Esophagus squamous epithelium (tissue), 5 donors: ENCODE data around the gene AFDN. TPM values are rescaled to one million over a fixed set of nuclear protein-coding genes. Genes with fewer than 3 reads are reported as not detected.

Experiments used
- DNase-seq: peaks from one replicate; lab custom pipeline; 2025; lab: John Stamatoyannopoulos, UW
- H3K27ac ChIP-seq, 4 donors: fragments of 200-600 bp; sonication (generic); one replicate each; pipeline ENCODE4 v1.5.1; 2016 to 2019; ENCODE audit warnings: mild to moderate bottlenecking in 1 of 4
- H3K27me3 ChIP-seq, 4 donors: fragments of 200-600 bp; sonication (generic); 1 replicate in 3 of 4; 2 replicates in 1 of 4; pipeline versions ENCODE4 v1.5.1 to v1.6.0; 2017 to 2021; ENCODE audit warnings: antibody characterized with exemption in 1 of 4
- H3K36me3 ChIP-seq, 3 donors: fragments of 200-600 bp; sonication (generic); one replicate each; pipeline ENCODE4 v1.5.1; 2016 to 2019
- H3K4me1 ChIP-seq, 3 donors: fragments of 200-600 bp; sonication (generic); one replicate each; pipeline ENCODE4 v1.5.1; 2017 to 2019
- H3K4me3 ChIP-seq, 4 donors: fragments of 200-600 bp; sonication (generic); 1 replicate in 3 of 4; 2 replicates in 1 of 4; pipeline ENCODE4 v1.5.1; 2016 to 2019; ENCODE audit warnings: mild to moderate bottlenecking in 2 of 4, moderate library complexity in 1 of 4
- H3K9me3 ChIP-seq, 3 donors: fragments of 200-600 bp; sonication (generic); one replicate each; pipeline ENCODE4 v1.5.1; 2016 to 2019
- POLR2A ChIP-seq, 4 donors: fragments of 450-650 bp; IDR thresholded peaks; one replicate each; pipeline ENCODE4 v1.6.1; 2017; ENCODE audit warnings: antibody characterized with exemption in 4 of 4, mild to moderate bottlenecking in 4 of 4, moderate library complexity in 3 of 4
- WGBS, 2 donors: methylation state at CpG; one replicate each; pipeline ENCODE4 v1.1.5; 2018; 5-methylcytosine and 5-hydroxymethylcytosine counted together
- intact Hi-C: fragments of 100-400 bp; cut with DNase I; formaldehyde crosslinking; loops from one replicate; pipeline ENCODE4 v1.15.0; 2022
- total RNA-seq, 4 donors: library from RNA; depleted of rRNA; stranded (reverse); fragments of >200 nt; gene quantifications; one replicate each; pipeline ENCODE4 v1.1.0, GENCODE V29; 2016
- TF ChIP-seq, protein P1 (sequence below), 6 experiments: fragments of 450-650 bp in 4 of 6; fragments of 200-600 bp in 2 of 6; sonication (generic) in 2 of 6; IDR thresholded peaks; one replicate each; pipeline ENCODE4 v1.5.1; 2016 to 2019; ENCODE audit warnings: antibody characterized with exemption in 6 of 6, mild to moderate bottlenecking in 4 of 6, moderate library complexity in 4 of 6
- donor health status: DM: yes; HTN: yes; CAD: no.

The AFDN gene
- total RNA-seq, 4 donors from 2014 or later, result 93.8 to 250 (median 204) TPM

DNA sequence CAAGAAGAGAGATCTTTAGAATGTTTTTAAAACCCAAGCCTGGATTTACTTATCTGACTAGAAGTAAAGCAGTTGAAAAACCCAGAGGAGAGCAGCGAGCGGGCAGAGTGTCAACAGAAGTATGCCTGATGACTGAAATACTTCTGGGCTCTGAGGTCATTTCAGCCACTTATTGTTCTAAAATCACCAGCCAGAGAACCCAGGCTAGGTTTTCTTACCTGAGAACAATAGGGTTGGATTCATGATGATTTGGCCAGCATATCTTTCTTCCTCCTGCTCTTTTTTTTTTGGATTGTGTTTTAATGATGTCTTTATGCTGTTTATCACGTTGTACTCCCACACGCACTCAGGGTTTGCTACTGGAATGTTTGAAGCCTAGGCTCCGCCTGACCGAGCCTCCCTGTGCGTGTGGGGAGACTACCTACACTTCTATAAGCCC lies 107.7 kb downstream of the AFDN start:
- Histone ChIP-seq H3K27ac (no peak overlapping the region), H3K9me3 (no peaks in the 10 kb centered on the region), H3K4me1 (no peaks in the 10 kb centered on the region), H3K4me3 (no peak overlapping the region), H3K27me3 (no peaks in the 10 kb centered on the region), H3K36me3 (peaks cover 0 to 91% (median 0%) of the 10 kb centered on the region in 3 donors)
- DNase-seq, result no peak
- intact Hi-C loops, result no loop called here
- WGBS, 2 donors, result 86 to 88% methylated on average over 7 of the region's 7 CpGs
- TF ChIP-seq, protein P1, sequence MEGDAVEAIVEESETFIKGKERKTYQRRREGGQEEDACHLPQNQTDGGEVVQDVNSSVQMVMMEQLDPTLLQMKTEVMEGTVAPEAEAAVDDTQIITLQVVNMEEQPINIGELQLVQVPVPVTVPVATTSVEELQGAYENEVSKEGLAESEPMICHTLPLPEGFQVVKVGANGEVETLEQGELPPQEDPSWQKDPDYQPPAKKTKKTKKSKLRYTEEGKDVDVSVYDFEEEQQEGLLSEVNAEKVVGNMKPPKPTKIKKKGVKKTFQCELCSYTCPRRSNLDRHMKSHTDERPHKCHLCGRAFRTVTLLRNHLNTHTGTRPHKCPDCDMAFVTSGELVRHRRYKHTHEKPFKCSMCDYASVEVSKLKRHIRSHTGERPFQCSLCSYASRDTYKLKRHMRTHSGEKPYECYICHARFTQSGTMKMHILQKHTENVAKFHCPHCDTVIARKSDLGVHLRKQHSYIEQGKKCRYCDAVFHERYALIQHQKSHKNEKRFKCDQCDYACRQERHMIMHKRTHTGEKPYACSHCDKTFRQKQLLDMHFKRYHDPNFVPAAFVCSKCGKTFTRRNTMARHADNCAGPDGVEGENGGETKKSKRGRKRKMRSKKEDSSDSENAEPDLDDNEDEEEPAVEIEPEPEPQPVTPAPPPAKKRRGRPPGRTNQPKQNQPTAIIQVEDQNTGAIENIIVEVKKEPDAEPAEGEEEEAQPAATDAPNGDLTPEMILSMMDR (IDR thresholded peaks at IDR 0.05), result no peak
- no peak for TF ChIP-seq POLR2A (IDR thresholded peaks at IDR 0.05)

- TF ChIP-seq, protein P1 (IDR thresholded peaks at IDR 0.05), result no peak
- TF ChIP-seq POLR2A (IDR thresholded peaks at IDR 0.05), result no peak
- WGBS, 2 donors, result 75 to 84% methylated on average over 2 of the region's 2 CpGs
- H3K4me1 ChIP-seq, result no peaks in the 10 kb centered on the region
- H3K4me3 ChIP-seq, result no peak overlapping the region
- H3K9me3 ChIP-seq, result no peaks in the 10 kb centered on the region
- no peaks in the 10 kb centered on the region for H3K27me3 ChIP-seq
- H3K36me3 ChIP-seq, result peaks cover 0 to 81% (median 0%) of the 10 kb centered on the region in 3 donors
- no peak overlapping the region for H3K27ac ChIP-seq
- no peak for DNase-seq
- intact Hi-C loops, result no loop called here
These were observed 109.3 kb downstream of the AFDN start for GRCh38 chr6:167936051-167936450.

GRCh38 chr6:167937301-167937700 lies 110.6 kb downstream of the AFDN start:
- intact Hi-C loops, result no loop called here
- TF ChIP-seq, protein P1 (IDR thresholded peaks at IDR 0.05), result no peak
- no peak for TF ChIP-seq POLR2A (IDR thresholded peaks at IDR 0.05)
- no peak overlapping the region for H3K4me3 ChIP-seq
- no peak for DNase-seq
- H3K9me3 ChIP-seq, result no peaks in the 10 kb centered on the region
- no peaks in the 10 kb centered on the region for H3K27me3 ChIP-seq
- H3K27ac ChIP-seq, result no peak overlapping the region
- 91 to 100% methylated on average over 2 of the region's 2 CpGs for WGBS, 2 donors
- H3K4me1 ChIP-seq, result no peaks in the 10 kb centered on the region
- peaks cover 0 to 68% (median 0%) of the 10 kb centered on the region in 3 donors for H3K36me3 ChIP-seq

GRCh38 chr6:167937948-167938911 lies 111.5 kb downstream of the AFDN start:
- Histone ChIP-seq H3K9me3 (no peaks in the 10 kb centered on the region), H3K4me3 (no peak overlapping the region), H3K27me3 (no peaks in the 10 kb centered on the region), H3K4me1 (no peaks in the 10 kb centered on the region), H3K36me3 (peaks cover 0 to 70% (median 0%) of the 10 kb centered on the region in 3 donors), H3K27ac (no peak overlapping the region)
- TF ChIP-seq, protein P1 (IDR thresholded peaks at IDR 0.05), result no peak
- no peak for TF ChIP-seq POLR2A (IDR thresholded peaks at IDR 0.05)
- DNase-seq, result no peak
- WGBS, 2 donors, result 74 to 77% methylated on average over 5 of the region's 5 CpGs
- intact Hi-C loops, result no loop called here

DNA sequence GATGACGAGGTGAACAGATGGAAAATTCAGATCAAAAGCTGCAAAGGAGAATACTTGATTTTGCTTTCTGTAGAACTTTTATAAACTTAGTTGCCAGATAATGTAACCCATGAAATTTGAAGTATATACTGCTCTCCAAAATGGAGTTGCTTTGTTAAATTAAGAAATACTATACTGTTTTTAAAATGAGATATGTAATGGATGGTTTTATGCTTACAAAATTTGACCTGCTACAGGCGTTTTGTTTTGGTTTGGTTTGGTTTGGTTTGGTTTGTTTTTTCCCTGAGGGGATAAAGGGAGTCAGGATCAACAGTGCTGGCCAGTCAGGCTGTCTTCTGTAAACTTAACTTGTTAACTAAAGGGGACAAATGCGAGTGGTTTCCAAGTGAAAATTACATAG lies 115.1 kb downstream of the AFDN start:
- DNase-seq, result no peak
- intact Hi-C loops, result no loop called here
- Histone ChIP-seq H3K9me3 (no peaks in the 10 kb centered on the region), H3K36me3 (peaks cover 0 to 76% (median 5%) of the 10 kb centered on the region in 3 donors), H3K27me3 (no peaks in the 10 kb centered on the region), H3K27ac (no peak overlapping the region), H3K4me1 (no peaks in the 10 kb centered on the region), H3K4me3 (no peak overlapping the region)
- TF ChIP-seq, protein P1 (IDR thresholded peaks at IDR 0.05), result no peak
- no peak for TF ChIP-seq POLR2A (IDR thresholded peaks at IDR 0.05)
- whole genome bisulfite sequencing, 2 donors, result 66 to 76% methylated on average over 3 of the region's 3 CpGs
